Activated T-cell treated with anti-CD3 and anti-CD28 coated beads, Interleukin-2, amount 50 U/mL, for 4 hours (primary cell): ENCODE results near the gene TANK. TPM values are rescaled to one million over a fixed set of nuclear protein-coding genes. Genes with fewer than 3 reads are reported as not detected.
"Not testable (repeated sequence)": the region's sequence is repeated elsewhere in the genome, so short reads cannot be mapped to it uniquely, and the experiment has no call there.

Experiments
- ATAC-seq, 2 donors: fragments of 200-7000 bp; cut with Tn5 transposase; one replicate each; pipeline ENCODE4 v1.10.0; 2021
- DNase-seq: peaks from one replicate; pipeline ENCODE4 v3.0.0-alpha.2; 2020
- H3K27me3 Mint-ChIP-seq: one replicate; pipeline ENCODE4 v1.8.0; 2021; ENCODE audit warnings: low read depth, mixed read lengths
- H3K36me3 Mint-ChIP-seq: one replicate; pipeline ENCODE4 v1.8.0; 2022; ENCODE audit warnings: mixed read lengths; ENCODE audit not compliant: insufficient read depth
- H3K4me1 Mint-ChIP-seq: one replicate; pipeline ENCODE4 v1.8.0; 2021; ENCODE audit warnings: low read depth, mixed read lengths
- H3K4me3 Mint-ChIP-seq: one replicate; pipeline ENCODE4 v1.8.0; 2021; ENCODE audit warnings: mild to moderate bottlenecking, moderate library complexity, mixed read lengths
- H3K9me3 Mint-ChIP-seq: one replicate; pipeline ENCODE4 v1.8.0; 2021; ENCODE audit warnings: mixed read lengths
- total RNA-seq, 3 donors: library from RNA; stranded (reverse); gene quantifications; one replicate each; pipeline ENCODE4 v1.2.1, GENCODE V29; 2021

Gene TANK
- total RNA-seq, 3 donors from 2014 or later: 42.7 to 61.2 (median 61.1) TPM

DNA sequence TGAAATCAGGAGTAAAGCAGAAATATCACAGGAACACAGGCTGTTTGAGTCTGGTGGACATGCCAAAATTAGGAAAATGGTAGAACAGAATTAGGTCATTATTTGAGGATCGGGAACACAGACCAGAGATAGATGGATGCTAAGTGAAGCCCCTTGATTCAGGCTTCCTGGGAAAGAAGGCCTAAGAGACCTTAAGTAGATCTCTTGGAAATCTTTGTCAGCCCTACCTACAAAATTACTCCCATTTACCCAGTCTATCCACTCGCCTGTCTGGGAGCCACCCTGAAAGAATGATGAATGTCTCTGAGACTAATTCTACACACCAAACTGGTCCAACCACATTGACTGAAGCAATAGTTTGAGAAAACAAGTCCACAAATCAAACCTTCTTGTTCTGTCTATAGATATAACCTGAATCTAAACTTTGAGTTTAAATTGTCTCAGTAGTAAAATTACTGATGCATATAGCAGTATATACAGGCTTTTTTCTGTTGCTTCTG, 36.6 kb upstream of the TANK start:
- DNase-seq: no peak

DNA sequence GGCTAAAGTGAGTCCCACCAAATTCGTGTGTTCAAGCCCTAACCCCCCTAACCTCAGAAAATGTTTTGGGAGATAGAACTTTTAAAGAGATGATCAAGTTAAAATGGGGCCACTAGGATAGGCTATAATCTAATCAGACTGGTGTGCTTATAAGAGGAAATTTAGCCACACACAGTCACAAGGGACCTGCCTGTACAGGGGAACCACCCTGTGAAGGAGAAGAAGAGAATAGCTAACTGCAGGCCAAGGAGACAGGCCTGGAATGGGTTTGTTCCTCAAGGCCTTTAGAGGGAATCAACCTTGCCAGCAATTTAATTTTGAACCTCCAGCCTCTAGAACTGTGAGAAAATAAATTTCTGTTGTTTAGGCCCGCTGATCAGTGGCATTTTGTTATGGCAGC, 36.0 kb upstream of the TANK start:
- H3K36me3 Mint-ChIP-seq: no peaks in the 10 kb centered on the region
- H3K27me3 Mint-ChIP-seq: no peaks in the 10 kb centered on the region
- DNase-seq: no peak

More for the DNA sequence above, 36.6 kb upstream of the TANK start:
- peak overlapping the region; percentile 2 for H3K4me3 Mint-ChIP-seq
- peaks cover 25% of the 10 kb centered on the region for H3K4me1 Mint-ChIP-seq
- ATAC-seq: peak; percentile 42 to 56
- no peaks in the 10 kb centered on the region for H3K36me3 Mint-ChIP-seq
- H3K27me3 Mint-ChIP-seq: no peaks in the 10 kb centered on the region
- no peaks in the 10 kb centered on the region for H3K9me3 Mint-ChIP-seq

DNA sequence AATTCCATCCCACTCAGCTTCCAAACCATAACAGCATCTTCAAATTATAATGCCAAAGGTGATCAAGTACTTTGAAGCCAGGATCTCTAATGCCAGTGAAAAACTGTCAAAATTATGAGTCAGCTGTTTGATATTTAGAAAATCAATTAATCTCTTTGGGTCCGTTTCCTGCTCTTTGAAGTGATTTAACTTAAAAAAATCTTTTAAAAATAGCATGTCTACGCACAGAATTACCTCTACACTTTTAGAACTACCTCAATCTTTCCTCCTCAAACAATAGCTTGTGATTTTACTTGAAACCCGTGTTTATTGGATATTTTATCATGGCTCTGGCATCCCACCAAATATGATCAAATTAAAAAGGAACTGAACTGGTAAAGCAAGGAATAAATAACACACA, 31.3 kb upstream of the TANK start:
- no peaks in the 10 kb centered on the region for H3K27me3 Mint-ChIP-seq
- no peak for ATAC-seq
- no peaks in the 10 kb centered on the region for H3K9me3 Mint-ChIP-seq
- DNase-seq: no peak
- no peak overlapping the region for H3K4me3 Mint-ChIP-seq
- H3K36me3 Mint-ChIP-seq: no peaks in the 10 kb centered on the region
- H3K4me1 Mint-ChIP-seq: peaks cover 18% of the 10 kb centered on the region

More for the DNA sequence above, 36.0 kb upstream of the TANK start:
- Mint-ChIP-seq H3K4me3 (no peak overlapping the region), H3K9me3 (no peaks in the 10 kb centered on the region), H3K4me1 (peaks cover 31% of the 10 kb centered on the region)
- ATAC-seq: no peak

GRCh38 chr2:161130354-161130753, 29.9 kb upstream of the TANK start:
- Mint-ChIP-seq H3K4me3 (no peak overlapping the region), H3K9me3 (no peaks in the 10 kb centered on the region), H3K36me3 (no peaks in the 10 kb centered on the region), H3K4me1 (peaks cover 18% of the 10 kb centered on the region), H3K27me3 (no peaks in the 10 kb centered on the region)
- ATAC-seq (no peak), DNase-seq (no peak)

- ATAC-seq (no peak), DNase-seq (no peak)
- Mint-ChIP-seq H3K9me3 (no peaks in the 10 kb centered on the region), H3K4me1 (peaks cover 23% of the 10 kb centered on the region), H3K4me3 (no peak overlapping the region), H3K27me3 (no peaks in the 10 kb centered on the region), H3K36me3 (no peaks in the 10 kb centered on the region)
These were observed 29.1 kb upstream of the TANK start for GRCh38 chr2:161131074-161131680.

DNA sequence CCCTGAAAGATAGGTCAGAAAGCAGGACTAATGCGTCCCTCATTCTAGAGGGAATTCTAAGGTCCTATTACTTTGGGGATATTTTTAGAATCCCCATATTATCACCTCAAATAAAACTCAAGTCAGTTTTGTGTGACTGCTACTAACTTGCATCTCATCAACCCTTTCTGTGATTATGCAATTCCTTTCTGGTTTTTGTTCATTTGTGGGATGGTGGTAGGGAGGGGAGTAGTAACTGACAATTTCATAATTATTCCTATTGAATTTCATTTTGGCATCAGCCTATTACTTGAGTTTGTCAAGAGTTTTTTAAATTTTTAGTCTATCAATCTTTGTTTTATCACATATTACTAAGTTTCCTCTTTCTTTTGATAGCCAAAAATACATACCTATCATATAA, 28.4 kb upstream of the TANK start:
- Mint-ChIP-seq H3K4me3 (no peak overlapping the region), H3K36me3 (no peaks in the 10 kb centered on the region), H3K27me3 (no peaks in the 10 kb centered on the region), H3K4me1 (peaks cover 29% of the 10 kb centered on the region), H3K9me3 (no peaks in the 10 kb centered on the region)
- ATAC-seq (no peak), DNase-seq (no peak)

DNA sequence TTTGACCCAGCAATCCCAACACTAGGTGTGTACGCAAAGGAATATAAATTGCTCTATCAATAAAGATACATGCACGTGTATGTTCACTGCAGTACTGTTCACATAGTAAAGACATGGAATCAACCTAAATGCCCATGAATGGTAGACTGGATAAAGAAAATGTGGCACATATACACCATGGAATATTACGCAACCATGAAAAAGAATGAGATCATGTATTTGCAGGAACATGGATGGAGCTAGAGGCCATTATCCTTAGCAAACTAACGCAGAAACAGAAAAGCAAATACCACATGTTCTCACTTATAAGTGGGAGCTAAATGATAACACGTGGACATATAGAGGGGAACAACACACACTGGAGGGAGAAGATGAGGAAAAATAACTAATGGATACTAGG, 27.8 kb upstream of the TANK start:
- H3K27me3 Mint-ChIP-seq, DNase-seq, ATAC-seq, H3K9me3 Mint-ChIP-seq, H3K4me3 Mint-ChIP-seq, H3K36me3 Mint-ChIP-seq: not testable (repeated sequence)
- H3K4me1 Mint-ChIP-seq: peaks cover 30% of the 10 kb centered on the region

GRCh38 chr2:161133366-161133765, 26.9 kb upstream of the TANK start:
- Mint-ChIP-seq H3K27me3 (no peaks in the 10 kb centered on the region), H3K4me3 (no peak overlapping the region), H3K4me1 (peaks cover 30% of the 10 kb centered on the region), H3K36me3 (no peaks in the 10 kb centered on the region), H3K9me3 (no peaks in the 10 kb centered on the region)
- DNase-seq (no peak), ATAC-seq (no peak)

- H3K27me3 Mint-ChIP-seq: no peaks in the 10 kb centered on the region
- H3K9me3 Mint-ChIP-seq: no peaks in the 10 kb centered on the region
- DNase-seq (no peak), ATAC-seq (no peak)
- peaks cover 1% of the 10 kb centered on the region for H3K36me3 Mint-ChIP-seq
- H3K4me3 Mint-ChIP-seq: peak overlapping the region; percentile 37
- H3K4me1 Mint-ChIP-seq: peaks cover 33% of the 10 kb centered on the region
These were observed 25.4 kb upstream of the TANK start for GRCh38 chr2:161134547-161135518.

DNA sequence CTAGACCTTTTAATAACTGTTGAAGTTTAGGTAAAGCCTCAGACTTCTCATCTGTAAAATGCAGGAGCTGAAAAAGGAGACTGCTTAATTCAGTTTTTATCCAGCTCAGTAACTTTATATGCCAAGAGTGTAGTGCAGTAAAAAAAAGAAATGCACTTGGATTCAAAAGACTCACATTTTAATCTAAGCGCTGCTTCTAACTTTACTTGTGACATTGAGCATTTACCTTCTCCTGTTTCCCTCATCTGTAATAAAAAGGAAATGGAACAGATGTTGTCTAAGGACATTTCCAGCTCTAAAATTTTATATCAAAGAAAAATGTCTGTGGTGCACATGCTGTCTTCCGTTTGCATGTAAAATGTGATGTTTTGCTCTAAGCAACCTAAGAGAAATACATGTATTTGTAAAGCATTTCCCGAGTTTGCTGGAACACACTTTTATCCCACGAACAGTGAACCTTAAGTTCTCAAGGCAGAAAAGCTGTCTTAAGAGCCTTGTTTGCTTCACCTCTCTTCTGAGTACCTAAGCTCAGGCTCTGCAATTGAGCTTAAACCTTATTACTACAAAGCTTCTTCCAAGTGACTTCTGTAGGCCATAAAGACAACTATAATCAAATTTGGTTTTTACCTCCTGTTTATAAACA, 24.2 kb upstream of the TANK start:
- H3K9me3 Mint-ChIP-seq: no peaks in the 10 kb centered on the region
- ATAC-seq (no peak), DNase-seq (no peak)
- peak overlapping the region; percentile 85 for H3K4me3 Mint-ChIP-seq
- H3K27me3 Mint-ChIP-seq: no peaks in the 10 kb centered on the region
- peaks cover 40% of the 10 kb centered on the region for H3K4me1 Mint-ChIP-seq
- H3K36me3 Mint-ChIP-seq: peaks cover 1% of the 10 kb centered on the region

GRCh38 chr2:161136696-161137324, 23.4 kb upstream of the TANK start:
- H3K4me1 Mint-ChIP-seq: peaks cover 47% of the 10 kb centered on the region
- DNase-seq: no peak
- peak overlapping the region; percentile 85 for H3K4me3 Mint-ChIP-seq

DNA sequence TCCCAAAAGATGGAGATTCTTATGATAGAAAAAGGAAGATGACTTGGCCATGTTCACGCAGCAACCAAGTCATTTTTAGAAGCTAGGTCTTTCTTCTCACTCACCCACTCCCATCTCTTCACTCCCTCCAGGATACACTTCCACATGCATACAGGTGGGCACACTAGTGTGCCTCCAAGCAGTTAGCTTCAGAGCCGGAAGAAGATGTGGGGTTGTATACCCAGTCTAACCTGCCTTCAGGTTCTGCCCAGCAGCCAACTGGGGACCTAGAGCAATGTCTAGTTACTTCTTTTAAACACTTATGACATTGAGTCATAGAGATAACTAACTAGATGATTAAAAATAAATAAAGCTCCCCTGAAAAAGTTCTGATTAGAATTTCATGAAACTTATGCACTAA, 21.8 kb upstream of the TANK start:
- H3K4me1 Mint-ChIP-seq: peaks cover 63% of the 10 kb centered on the region
- peak overlapping the region; percentile 85 for H3K4me3 Mint-ChIP-seq
- no peaks in the 10 kb centered on the region for H3K27me3 Mint-ChIP-seq
- DNase-seq: no peak
- ATAC-seq: peak in 1 of 2 donors; percentile 12
- H3K9me3 Mint-ChIP-seq: peaks cover 4% of the 10 kb centered on the region
- H3K36me3 Mint-ChIP-seq: peaks cover 9% of the 10 kb centered on the region

More at GRCh38 chr2:161136696-161137324, 23.4 kb upstream of the TANK start:
- Mint-ChIP-seq H3K36me3 (peaks cover 6% of the 10 kb centered on the region), H3K9me3 (peaks cover 4% of the 10 kb centered on the region), H3K27me3 (no peaks in the 10 kb centered on the region)
- peak; percentile 83 to 86 for ATAC-seq

DNA sequence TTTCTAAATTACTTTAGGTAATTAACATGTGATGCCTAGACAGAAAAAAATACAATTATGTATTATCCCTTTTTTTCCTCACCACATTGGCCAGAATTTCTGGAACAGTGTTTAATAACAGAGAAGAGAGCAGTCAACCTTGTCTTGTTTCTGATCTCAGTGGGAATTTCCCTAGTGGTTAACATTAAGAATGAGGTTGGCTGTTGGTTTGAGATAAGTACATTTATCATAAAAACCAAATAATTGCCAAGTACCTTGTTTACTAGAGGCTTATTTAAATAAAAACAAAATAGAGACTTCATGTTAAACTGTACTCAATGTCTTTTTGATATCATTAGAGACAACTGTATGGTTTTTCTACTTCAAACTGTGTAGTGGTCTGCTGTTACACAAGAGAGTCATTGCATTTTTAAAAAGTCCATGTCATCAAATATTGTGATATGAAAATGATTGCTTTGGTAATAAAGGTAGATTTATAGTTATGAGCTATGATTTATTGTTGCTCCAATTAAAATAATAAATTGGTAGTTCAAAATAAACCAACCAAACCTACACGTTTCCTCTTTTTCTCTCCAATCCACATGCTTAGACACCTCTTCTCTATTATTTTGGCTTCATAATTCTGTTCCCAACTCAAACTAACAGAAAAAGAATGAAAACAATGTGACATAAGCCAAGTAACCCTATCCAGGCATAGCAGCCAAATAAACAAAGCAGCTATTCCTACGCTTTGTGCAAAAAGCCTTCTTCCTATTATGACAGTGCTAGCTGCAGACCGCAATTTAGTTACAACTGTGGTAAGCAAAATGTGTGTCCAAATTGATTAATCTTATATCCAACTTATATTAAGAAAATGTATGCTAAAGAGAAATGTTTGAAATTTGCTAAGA, 20.9 kb upstream of the TANK start:
- H3K4me1 Mint-ChIP-seq: peaks cover 72% of the 10 kb centered on the region
- DNase-seq: no peak
- H3K9me3 Mint-ChIP-seq: peaks cover 9% of the 10 kb centered on the region
- H3K27me3 Mint-ChIP-seq: no peaks in the 10 kb centered on the region
- peak overlapping the region; percentile 85 for H3K4me3 Mint-ChIP-seq
- peaks cover 18% of the 10 kb centered on the region for H3K36me3 Mint-ChIP-seq
- ATAC-seq: peak; percentile 26 to 27
